Lower leg skin (tissue), 4 donors: ENCODE results near the gene PLEKHA8. TPM values are rescaled to one million over a fixed set of nuclear protein-coding genes. Genes with fewer than 3 reads are reported as not detected.

Experiments used
- DNase-seq, 2 donors: peaks; one replicate each; pipeline ENCODE4 v3.0.0-alpha.2; 2019; ENCODE audit warnings: low spot score in 2 of 2
- H3K4me3 ChIP-seq: fragments of 200-600 bp; sonication (generic); 2 replicates; pipeline ENCODE4 v1.5.1; 2017; ENCODE audit warnings: mild to moderate bottlenecking, low read depth; ENCODE audit not compliant: poor library complexity, severe bottlenecking
- POLR2A ChIP-seq, 2 donors: fragments of 450-650 bp; IDR thresholded peaks; one replicate each; pipeline ENCODE4 v1.6.1; 2016 to 2017; ENCODE audit warnings: antibody characterized with exemption in 2 of 2, mild to moderate bottlenecking in 1 of 2, moderate library complexity in 1 of 2
- WGBS, 2 donors: methylation state at CpG; one replicate each; pipeline ENCODE4 v1.1.5; 2018; 5-methylcytosine and 5-hydroxymethylcytosine counted together
- intact Hi-C: fragments of 100-400 bp; cut with DNase I; formaldehyde crosslinking; loops from one replicate; pipeline ENCODE4 v1.15.0; 2023; ENCODE audit warnings: low total_unique reads
- total RNA-seq, 4 donors: library from RNA; depleted of rRNA; stranded (reverse); fragments of >200 nt; gene quantifications; one replicate each; pipeline ENCODE4 v1.1.0, GENCODE V29; 2016
- TF ChIP-seq, protein P1 (sequence below), 3 donors: fragments of 450-650 bp; IDR thresholded peaks; one replicate each; pipeline ENCODE4 v1.5.1; 2016; ENCODE audit warnings: antibody characterized with exemption in 3 of 3, mild to moderate bottlenecking in 3 of 3, moderate library complexity in 2 of 3

Gene PLEKHA8
- total RNA-seq, 4 donors from 2014 or later = 6.0 to 10.9 (median 6.5) TPM

DNA sequence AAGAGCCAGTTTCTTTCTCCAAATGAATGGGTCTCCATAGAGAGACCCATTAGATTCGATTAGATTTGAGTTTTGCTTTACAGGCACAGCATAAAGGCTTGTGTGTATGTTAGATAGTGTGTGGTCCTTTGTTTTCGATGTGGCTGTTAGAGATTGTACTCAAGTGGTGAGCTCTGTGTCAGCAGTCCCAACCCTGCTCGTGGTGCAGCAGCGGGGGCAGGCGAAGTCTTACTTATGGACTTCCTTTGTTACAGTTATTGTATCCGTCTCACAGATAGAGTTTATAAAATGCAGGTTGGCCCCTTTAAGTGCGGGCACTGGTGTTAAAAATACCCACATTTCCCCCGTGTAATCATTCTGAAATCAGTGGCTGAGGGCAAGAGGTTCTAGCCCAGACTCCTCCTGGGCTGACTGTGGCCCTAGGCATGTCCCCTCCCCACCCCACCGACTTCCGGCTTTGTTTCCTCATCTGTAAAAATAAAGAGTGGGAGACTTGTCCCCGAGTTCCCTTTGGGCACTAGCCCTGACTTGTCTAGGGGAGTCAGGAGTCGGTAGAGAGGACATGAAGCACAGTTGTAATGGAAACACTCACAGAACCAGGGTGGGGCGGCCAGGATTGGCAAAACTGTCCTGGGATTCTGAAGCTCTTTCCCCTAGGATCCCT is 135.2 kb downstream of the PLEKHA8 start:
- WGBS, 2 donors = 41 to 44% methylated on average over 13 of the region's 13 CpGs
- no peak overlapping the region for H3K4me3 ChIP-seq
- TF ChIP-seq, protein P1, sequence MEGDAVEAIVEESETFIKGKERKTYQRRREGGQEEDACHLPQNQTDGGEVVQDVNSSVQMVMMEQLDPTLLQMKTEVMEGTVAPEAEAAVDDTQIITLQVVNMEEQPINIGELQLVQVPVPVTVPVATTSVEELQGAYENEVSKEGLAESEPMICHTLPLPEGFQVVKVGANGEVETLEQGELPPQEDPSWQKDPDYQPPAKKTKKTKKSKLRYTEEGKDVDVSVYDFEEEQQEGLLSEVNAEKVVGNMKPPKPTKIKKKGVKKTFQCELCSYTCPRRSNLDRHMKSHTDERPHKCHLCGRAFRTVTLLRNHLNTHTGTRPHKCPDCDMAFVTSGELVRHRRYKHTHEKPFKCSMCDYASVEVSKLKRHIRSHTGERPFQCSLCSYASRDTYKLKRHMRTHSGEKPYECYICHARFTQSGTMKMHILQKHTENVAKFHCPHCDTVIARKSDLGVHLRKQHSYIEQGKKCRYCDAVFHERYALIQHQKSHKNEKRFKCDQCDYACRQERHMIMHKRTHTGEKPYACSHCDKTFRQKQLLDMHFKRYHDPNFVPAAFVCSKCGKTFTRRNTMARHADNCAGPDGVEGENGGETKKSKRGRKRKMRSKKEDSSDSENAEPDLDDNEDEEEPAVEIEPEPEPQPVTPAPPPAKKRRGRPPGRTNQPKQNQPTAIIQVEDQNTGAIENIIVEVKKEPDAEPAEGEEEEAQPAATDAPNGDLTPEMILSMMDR (IDR thresholded peaks at IDR 0.05) = no peak
- TF ChIP-seq POLR2A (IDR thresholded peaks at IDR 0.05) = no peak
- DNase-seq = no peak
- intact Hi-C loops = no loop called here

DNA sequence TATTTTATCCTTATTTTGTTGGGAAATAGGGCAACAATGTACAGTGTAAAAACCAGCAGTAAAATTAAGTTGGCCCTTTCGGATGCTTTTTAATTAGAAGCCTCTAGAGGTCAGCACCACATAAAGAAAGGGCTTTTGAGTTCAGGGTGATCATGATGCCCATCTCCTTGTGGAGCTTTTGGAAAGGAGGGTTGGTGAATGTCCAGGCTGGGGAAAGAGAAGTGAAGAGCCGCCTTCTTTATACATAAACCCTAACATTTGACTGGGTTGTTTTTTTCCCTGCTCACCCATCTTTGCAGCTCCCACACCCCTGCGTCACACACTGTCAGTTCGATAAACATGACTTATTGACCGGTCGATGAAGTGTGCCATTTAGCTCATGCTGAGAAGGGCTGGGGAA is 136.4 kb downstream of the PLEKHA8 start:
- no peak for DNase-seq
- no peak overlapping the region for H3K4me3 ChIP-seq
- intact Hi-C loops = no loop called here
- TF ChIP-seq, protein P1 (IDR thresholded peaks at IDR 0.05) = no peak
- TF ChIP-seq POLR2A (IDR thresholded peaks at IDR 0.05) = no peak
- WGBS, 2 donors = 79 to 82% methylated on average over 6 of the region's 6 CpGs

DNA sequence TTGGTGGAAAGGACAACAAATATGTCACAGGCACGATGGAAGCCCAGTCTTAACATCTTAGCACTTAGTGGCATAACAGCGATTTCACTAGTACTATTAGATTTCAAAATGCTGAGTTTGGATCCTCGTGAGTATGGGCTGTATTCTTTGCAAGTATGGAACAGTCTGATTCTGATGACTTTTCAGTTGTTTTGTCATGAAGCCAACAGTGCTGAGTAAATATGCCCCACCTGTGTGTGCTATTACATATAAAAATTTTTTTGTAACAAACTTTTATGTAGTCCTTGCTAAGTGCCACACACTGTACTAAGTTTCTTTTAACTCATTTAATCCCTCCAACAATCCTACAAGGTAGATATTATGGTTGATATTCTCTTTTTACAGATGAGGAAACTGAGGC is 137.4 kb downstream of the PLEKHA8 start:
- no peak overlapping the region for H3K4me3 ChIP-seq
- no peak for DNase-seq
- intact Hi-C loops = no loop called here
- TF ChIP-seq POLR2A (IDR thresholded peaks at IDR 0.05) = no peak
- TF ChIP-seq, protein P1 (IDR thresholded peaks at IDR 0.05) = no peak
- 64 to 65% methylated on average over 3 of the region's 3 CpGs for WGBS, 2 donors

DNA sequence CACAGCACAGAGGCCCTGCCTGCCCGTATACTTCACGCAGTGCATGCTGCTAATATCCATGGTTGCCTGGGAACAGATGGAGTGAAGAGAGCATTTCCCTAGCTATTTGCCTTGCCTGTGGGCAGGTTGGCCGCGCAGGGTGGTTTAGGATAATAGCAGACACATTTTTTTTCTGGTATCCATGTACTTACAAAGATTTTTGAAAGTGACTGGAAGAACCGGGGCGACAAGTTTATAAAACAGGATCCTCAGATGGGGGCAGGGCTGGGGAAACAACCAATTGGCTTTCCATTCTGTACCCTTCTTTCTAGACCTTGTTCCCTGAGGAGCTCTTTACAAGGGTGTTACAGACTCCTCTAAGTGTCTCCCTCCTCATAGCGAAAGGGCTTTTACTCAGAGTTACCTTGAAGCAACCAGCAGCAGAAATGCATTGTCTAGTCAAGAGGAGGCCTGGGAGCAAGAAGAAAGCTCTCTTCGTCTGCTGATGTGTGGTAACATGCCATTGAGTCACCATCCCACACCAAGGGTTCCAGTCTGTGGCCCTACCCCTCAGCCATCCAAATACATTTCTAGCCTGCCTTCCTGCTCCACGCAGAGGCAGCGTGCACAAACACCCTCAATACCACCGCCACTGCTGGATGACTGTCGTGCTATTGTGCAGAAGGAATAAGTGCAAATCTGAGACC is 138.1 kb downstream of the PLEKHA8 start:
- intact Hi-C loops = no loop called here
- WGBS, 2 donors = 57 to 71% methylated on average over 12 of the region's 12 CpGs
- TF ChIP-seq POLR2A (IDR thresholded peaks at IDR 0.05) = no peak
- TF ChIP-seq, protein P1 (IDR thresholded peaks at IDR 0.05) = no peak
- DNase-seq = no peak
- no peak overlapping the region for H3K4me3 ChIP-seq

DNA sequence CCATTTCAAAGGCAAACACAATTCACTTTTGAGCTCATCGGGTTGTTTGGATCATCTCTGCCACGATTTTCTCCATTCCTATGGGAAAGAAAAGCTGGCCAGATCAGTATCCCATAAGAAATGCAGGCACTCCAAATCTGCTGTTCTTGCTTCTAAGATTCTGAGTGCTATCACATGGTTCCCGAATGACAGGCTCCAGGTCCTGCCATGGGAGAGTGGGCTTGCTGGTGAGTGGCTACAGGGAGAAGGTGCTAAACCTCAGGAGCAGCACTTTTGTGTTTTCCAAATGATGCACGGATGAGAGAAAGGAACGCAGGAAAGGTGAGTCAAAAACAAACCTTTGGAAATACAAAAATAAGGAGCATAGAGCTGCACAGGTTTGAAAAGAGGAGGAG is 138.6 kb downstream of the PLEKHA8 start:
- no peak for DNase-seq
- 80 to 84% methylated on average over 5 of the region's 5 CpGs for WGBS, 2 donors
- intact Hi-C loops = no loop called here
- TF ChIP-seq POLR2A (IDR thresholded peaks at IDR 0.05) = no peak
- TF ChIP-seq, protein P1 (IDR thresholded peaks at IDR 0.05) = no peak
- H3K4me3 ChIP-seq = no peak overlapping the region
